H54 (cell line): ENCODE measurements around the gene CALD1.
A peak's percentile ranks its signal among the peaks of the same experiment; 100 is the strongest.

Experiments
- DNase-seq: peaks from one replicate; pipeline ENCODE4 v3.0.0; 2011; ENCODE audit warnings: low spot score, mixed read lengths; ENCODE audit not compliant: insufficient read length
- FAIRE-seq: peaks from 3 replicates; lab custom pipeline; 2011; peaks lifted over from hg19 to GRCh38; lab: Jason Lieb, UNC
- POLR2A ChIP-seq: IDR thresholded peaks from 2 replicates; pipeline ENCODE4 v1.6.1; 2011; ENCODE audit warnings: low read depth, mild to moderate bottlenecking, low read length

Gene CALD1

GRCh38 chr7:134920026-134920753, 140.8 kb downstream of the CALD1 start:
- no peak for TF ChIP-seq POLR2A
- DNase-seq, result no peak

DNA sequence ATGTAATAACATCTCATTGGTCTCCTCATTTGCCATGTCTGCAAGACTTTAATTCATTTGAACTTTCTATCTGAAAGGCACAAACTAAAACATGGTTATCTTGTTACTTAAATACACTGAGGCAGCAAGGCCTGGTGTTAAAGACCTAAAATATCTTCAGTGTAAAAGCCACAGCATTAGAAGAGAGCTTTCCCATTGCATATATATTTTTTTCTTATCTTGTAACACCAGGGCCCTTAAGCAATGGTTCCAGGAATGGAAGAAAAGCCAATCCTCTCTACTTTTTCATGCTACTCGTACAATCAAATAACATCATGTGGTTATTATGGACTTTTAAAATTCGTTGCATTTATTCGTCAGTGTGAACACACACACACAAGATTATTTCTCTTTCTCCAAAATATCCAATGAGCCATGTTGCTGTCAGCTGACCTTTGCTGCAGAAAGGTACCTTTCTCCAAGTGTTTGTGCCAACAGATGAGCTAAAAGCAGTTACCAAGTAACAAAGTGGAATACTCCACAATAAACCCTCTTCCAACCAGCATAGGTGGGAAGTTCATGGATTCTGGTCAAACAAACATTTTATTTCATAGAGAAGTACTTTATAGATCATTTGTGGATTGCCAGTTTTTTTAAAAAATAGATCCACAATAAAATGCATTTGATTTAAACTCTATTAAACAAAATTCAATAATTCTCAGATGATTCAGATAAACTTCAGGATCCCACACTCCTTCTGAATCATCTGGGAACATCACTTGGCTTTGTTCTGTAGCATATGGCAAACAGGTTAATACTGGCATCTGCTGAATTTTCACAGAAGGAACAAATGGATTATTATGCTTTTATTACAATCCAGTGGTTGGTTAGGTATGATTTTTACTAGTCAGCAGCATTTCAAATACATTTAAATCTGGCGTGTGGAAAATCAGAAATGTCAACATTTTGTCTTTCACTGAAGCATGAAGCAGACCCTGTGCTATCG, 143.6 kb downstream of the CALD1 start:
- TF ChIP-seq POLR2A, result no peak
- FAIRE-seq, result no peak
- DNase-seq, result no peak

More at GRCh38 chr7:134920026-134920753, 140.8 kb downstream of the CALD1 start:
- FAIRE-seq, result peak; percentile 30

DNA sequence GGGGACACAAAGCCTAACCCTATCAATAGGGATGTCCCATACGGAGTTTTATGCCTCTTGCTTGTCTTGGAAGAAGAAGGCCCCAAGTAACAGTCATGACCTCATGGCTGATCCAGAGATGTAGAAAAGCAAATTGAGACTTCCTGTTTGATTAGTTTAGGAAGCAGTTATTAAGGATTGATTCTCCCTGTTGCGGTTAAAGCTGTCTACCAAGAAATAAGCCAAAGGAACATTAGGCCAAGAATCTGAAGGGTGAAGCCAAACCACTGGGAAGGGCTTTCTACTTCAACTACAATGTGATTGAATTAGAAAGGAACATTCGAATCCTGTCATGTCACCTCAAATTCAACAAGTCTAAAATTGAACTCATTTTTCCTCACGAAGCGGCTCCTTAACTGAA, 146.3 kb downstream of the CALD1 start:
- DNase-seq (no peak), FAIRE-seq (no peak)
- no peak for TF ChIP-seq POLR2A

GRCh38 chr7:134926396-134926795, 147.0 kb downstream of the CALD1 start:
- DNase-seq, result no peak
- TF ChIP-seq POLR2A, result no peak
- FAIRE-seq, result no peak

DNA sequence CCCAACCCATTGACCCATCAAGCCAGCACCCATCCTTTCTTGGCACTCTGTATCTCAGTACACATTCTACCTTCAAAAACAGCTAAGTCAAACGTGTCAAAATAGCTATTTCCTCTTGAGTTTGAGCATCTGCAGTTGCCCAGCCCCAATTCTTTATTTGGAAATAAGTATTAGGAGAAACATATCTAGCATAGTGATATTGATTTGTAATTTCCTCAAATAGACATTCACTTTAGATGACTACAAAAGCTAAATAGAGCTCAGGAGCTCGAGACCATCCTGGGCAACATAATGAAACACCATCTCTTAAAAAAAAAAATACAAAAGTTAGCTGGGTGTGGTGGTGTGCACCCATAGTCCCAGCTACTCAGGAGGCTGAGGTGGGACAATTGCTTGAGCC, 147.6 kb downstream of the CALD1 start:
- no peak for TF ChIP-seq POLR2A
- FAIRE-seq (no peak), DNase-seq (no peak)

DNA sequence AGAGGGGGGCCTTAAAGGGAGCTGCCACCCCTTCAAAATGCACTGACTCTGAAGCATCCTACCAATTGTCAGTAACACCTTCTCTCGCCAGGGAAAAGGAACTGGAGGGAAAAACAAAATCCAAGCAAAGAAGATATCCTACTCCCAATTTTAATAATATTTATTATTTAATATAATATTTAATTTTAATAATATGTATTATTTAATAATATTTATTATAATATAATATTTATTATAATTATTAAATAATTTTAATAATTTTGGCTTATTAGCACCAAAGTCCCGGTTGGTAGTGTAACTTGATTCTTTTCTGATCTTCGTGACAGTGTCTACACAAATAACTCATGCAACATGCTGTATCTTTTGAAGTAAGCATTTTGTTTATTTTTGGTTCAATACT, 148.3 kb downstream of the CALD1 start:
- no peak for TF ChIP-seq POLR2A
- DNase-seq, result no peak
- no peak for FAIRE-seq

DNA sequence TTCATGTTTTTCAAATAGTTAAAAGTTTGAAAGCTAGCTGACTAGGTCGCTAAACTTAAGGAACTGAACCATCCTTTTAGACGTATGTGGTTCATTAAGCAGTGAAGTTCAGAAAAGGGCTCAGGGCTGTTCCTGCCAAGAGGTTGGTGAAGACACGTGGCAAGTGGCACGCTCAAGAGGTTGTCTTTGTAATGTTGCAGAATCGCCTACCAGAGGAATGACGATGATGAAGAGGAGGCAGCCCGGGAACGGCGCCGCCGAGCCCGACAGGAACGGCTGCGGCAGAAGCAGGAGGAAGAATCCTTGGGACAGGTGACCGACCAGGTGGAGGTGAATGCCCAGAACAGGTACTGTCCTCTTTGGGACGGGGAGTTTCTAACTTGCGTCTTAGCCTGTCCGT, 149.1 kb downstream of the CALD1 start:
- TF ChIP-seq POLR2A, result no peak
- no peak for DNase-seq
- no peak for FAIRE-seq

- no peak for FAIRE-seq
- no peak for DNase-seq
- TF ChIP-seq POLR2A, result no peak
Measured at GRCh38 chr7:134931487-134931886, 152.1 kb downstream of the CALD1 start.

GRCh38 chr7:134932707-134933370, 153.4 kb downstream of the CALD1 start:
- no peak for DNase-seq
- no peak for FAIRE-seq
- TF ChIP-seq POLR2A, result no peak

DNA sequence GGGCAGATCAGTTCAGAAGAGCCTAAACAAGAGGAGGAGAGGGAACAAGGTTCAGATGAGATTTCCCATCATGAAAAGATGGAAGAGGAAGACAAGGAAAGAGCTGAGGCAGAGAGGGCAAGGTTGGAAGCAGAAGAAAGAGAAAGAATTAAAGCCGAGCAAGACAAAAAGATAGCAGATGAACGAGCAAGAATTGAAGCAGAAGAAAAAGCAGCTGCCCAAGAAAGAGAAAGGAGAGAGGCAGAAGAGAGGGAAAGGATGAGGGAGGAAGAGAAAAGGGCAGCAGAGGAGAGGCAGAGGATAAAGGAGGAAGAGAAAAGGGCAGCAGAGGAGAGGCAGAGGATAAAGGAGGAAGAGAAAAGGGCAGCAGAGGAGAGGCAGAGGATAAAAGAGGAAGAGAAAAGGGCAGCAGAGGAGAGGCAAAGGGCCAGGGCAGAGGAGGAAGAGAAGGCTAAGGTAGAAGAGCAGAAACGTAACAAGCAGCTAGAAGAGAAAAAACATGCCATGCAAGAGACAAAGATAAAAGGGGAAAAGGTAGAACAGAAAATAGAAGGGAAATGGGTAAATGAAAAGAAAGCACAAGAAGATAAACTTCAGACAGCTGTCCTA, 154.1 kb downstream of the CALD1 start:
- no peak for TF ChIP-seq POLR2A
- DNase-seq (no peak), FAIRE-seq (no peak)

- DNase-seq, result no peak
- TF ChIP-seq POLR2A, result no peak
- FAIRE-seq, result no peak
Measured at GRCh38 chr7:134935701-134936100, 156.3 kb downstream of the CALD1 start.

GRCh38 chr7:134936893-134937510, 157.6 kb downstream of the CALD1 start:
- TF ChIP-seq POLR2A, result no peak
- FAIRE-seq (no peak), DNase-seq (no peak)

DNA sequence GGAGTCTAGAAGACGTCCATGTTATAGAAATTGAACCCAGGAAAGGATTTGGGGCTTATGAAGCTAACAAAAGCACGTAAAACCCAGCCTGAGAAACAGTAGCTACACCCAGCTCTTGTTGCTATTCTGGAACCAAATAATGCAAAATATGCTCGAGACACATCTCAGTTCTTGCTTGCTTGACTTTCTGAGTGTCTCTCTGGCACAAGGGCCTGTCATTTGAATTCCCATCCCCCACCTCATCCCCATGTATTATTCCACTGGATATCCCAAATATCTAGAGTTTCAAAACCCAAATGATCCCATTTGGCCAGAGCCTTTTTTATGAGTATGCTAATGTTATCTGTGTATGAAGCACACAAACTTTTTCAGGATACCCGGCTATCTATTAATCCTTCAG, 158.7 kb downstream of the CALD1 start:
- DNase-seq (no peak), FAIRE-seq (no peak)
- TF ChIP-seq POLR2A, result no peak
